Esophagus squamous epithelium (tissue), 4 donors: ENCODE results near the gene FLVCR2.
A peak's percentile ranks its signal among the peaks of the same experiment; 100 is the strongest.

Experiments used
- CTCF ChIP-seq, 6 experiments: fragments of 450-650 bp in 4 of 6; fragments of 200-600 bp in 2 of 6; sonication (generic) in 2 of 6; IDR thresholded peaks; one replicate each; pipeline ENCODE4 v1.5.1; 2016 to 2019; ENCODE audit warnings: antibody characterized with exemption in 6 of 6, mild to moderate bottlenecking in 4 of 6, moderate library complexity in 4 of 6
- POLR2A ChIP-seq, 4 donors: fragments of 450-650 bp; IDR thresholded peaks; one replicate each; pipeline ENCODE4 v1.6.1; 2017; ENCODE audit warnings: antibody characterized with exemption in 4 of 4, mild to moderate bottlenecking in 4 of 4, moderate library complexity in 3 of 4

- TF ChIP-seq CTCF (IDR thresholded peaks at IDR 0.05) (peak; percentile 58 to 90 (median 78)), POLR2A (IDR thresholded peaks at IDR 0.05) (no peak)
Measured at GRCh38 chr14:75561013-75561432, 17.4 kb upstream of the FLVCR2 start.
